HG03342 (cell line): ENCODE results near the gene NTRK1.

ENCODE experiments used
- ATAC-seq: cut with Tn5 transposase; IDR thresholded peaks from one replicate; pipeline ENCODE4 v1.9.1; 2021; ENCODE audit warnings: mild to moderate bottlenecking, moderate library complexity; ENCODE audit not compliant: unreplicated experiment

NTRK1 gene

DNA sequence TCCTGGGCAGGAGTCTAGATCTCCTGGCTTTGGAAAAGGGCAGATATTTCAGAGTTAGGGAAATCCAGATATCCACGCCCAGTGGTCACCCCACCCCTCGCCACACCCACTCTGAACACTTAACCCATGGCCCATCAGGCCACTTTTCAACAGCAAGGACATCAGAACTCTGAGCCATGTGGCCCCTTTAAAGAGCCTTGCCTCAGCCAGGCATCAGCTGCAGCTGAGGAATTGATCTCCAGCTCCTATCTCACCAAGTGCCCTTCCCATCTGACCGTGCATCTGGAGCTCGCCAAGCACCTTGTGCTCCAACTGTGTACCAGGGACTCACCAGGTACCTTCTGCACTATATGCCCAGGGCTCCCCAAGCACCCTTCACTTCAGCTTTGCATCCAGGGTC, 23.8 kb upstream of the NTRK1 start:
- ATAC-seq, result no peak

GRCh38 chr1:156838972-156839371, 21.7 kb upstream of the NTRK1 start:
- no peak for ATAC-seq

DNA sequence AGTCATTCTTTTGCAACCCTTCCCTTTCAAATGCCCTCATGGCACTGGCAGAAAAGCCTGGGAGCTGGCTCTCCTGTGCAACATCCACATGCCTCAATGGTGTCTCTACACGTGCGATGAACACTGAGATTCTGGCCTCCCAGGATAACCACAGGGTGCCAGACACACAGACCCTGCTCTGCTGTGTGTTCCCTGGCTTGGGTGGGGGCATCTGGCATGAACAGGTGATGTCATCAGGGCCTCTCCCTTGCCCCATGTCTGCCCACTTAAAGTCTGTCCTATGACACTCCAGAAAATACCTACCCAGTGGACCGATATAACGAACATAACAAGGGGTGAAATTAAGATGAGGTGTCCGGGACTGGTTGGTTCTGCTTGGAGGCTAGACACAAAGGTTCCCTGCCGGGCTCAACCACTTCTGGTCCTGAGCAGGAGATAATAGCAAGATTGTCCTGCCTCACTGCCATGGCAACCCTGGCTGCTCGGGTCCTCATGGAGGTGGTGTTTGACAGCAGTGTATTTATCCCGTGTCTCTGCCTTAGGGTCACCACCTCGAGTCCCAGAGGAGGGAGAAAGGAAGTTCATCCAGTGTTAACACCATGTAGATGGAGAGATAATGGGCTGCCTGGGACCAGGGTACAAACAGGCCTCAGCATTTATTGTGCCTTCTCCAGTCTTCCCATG, 21.1 kb upstream of the NTRK1 start:
- no peak for ATAC-seq

- no peak for ATAC-seq
These were observed 20.3 kb upstream of the NTRK1 start for GRCh38 chr1:156840186-156840897.

DNA sequence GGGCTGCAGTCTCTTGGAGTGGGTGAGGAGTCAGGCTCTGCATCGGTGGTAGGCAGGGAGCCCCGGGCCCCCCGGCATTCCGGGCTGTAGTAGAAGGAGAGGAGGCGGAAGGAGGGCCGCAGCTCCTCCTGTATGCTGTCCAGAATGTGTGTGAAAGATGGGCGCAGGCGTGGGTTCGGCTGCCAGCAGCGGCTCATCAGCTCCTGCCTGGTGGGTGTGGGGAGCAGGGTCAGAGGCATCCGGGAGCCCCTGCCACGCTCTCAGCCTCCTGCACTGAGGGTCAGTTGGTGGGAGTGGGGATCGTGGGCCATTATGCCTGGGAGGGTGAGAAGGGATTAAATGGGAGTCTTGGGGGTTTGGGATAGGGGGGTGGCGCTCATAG, 19.8 kb upstream of the NTRK1 start:
- no peak for ATAC-seq

GRCh38 chr1:156841295-156841855, 19.3 kb upstream of the NTRK1 start:
- ATAC-seq, result no peak

- no peak for ATAC-seq
These were observed 17.9 kb upstream of the NTRK1 start for GRCh38 chr1:156842618-156843300.

DNA sequence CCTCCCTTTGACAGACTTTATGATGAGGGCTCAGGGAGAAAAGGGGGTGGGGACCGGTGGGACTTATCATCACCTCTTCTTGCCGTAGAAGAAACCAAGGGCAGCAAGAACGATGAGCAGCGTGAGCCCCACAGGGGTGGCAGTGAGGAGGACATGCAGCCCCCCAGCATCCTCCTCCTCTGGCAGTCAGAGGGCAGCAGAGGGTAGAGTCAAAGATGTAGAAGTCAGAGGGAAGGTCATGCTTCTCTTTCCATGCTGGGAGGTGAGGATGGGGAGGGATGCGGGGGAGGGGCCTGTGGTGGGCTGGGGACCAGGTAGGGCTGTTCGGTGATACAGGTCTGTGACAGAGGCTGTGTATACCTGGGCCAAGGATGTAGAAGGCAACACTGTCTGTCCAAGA, 16.6 kb upstream of the NTRK1 start:
- no peak for ATAC-seq

GRCh38 chr1:156844638-156845037, 16.0 kb upstream of the NTRK1 start:
- ATAC-seq, result no peak

GRCh38 chr1:156845055-156845952, 15.4 kb upstream of the NTRK1 start:
- ATAC-seq, result no peak

DNA sequence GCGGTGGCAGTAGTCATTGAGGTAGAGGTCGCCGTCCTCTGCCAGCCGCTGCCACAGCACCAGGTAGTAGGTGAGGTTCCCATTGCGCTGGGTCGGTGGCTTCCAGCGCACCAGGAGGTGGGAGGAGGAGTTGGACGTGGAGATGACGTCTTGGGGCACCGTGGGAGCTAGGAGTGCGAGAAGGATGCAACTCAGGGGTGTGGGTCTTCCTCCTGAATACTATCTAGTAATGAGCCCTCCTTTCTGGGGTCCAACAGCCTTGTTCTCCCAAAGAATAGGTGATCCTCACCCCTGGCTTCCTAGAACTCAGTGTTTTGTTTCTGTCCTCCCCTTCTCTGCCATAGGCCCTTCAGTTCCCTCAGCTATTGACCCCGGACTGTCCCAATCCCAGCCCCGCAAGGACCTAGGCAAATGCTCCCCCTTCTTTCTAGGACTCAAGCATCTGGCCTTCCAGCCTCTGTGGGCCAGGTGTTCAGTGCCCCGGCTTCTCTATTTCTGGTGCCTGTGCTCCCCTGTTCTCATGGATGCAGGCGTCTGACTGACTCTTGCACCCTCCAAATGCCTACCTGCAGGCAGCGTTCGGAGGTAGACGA, 14.6 kb upstream of the NTRK1 start:
- no peak for ATAC-seq

DNA sequence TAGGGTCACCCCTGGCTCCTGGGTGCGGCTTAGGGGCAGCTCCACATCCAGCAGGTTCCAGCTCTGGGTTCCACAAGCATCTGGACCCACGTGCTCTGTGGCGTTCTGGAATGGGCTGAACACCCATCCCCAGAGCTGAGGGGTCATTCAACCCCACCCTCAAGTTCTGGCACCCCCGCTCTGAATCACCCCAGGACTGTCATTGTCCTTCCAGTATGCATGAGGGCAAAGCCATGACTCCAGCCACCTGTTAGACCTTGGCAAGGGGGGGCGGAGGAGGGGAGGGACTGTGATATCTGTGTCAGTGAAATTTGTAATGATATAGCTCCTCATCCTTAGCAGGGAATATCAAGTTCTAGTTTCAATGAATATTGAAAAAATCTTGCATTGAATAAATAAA, 14.0 kb upstream of the NTRK1 start:
- no peak for ATAC-seq

- no peak for ATAC-seq
These were observed 12.8 kb upstream of the NTRK1 start for GRCh38 chr1:156847591-156848460.

DNA sequence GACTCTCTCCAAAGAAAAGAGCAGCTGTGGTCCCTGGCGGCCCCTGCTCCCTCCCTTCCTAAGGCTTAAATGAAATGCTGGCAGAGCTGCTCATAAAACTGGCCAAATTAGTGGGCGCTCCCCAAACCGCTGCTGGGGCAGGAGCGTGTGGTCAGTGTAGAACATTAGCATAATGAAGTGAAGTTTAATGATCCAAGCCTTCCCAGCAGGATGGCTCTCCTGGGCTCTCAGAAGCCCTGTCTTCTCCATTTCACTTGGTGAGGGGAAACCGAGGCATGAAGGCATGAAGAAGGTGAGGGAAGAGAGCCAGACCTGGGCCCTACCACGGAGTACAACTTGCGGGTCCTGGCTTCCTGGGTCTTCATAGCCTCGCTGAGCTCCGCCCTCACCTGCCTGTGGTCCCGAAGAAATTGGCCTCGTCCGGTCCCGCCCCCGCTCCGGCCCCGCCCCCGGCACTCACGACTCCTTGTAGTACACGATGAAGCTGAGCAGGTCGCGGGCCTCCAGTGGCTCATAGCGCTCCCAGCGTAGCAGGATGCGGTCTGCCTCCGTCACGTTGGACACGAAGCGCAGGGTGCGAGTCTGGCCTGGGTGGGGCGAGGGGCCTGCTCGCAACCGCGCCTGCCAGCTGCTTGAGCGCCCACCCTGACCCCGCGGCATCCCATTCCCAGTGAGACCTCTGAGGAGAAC, 12.1 kb upstream of the NTRK1 start:
- ATAC-seq, result no peak

DNA sequence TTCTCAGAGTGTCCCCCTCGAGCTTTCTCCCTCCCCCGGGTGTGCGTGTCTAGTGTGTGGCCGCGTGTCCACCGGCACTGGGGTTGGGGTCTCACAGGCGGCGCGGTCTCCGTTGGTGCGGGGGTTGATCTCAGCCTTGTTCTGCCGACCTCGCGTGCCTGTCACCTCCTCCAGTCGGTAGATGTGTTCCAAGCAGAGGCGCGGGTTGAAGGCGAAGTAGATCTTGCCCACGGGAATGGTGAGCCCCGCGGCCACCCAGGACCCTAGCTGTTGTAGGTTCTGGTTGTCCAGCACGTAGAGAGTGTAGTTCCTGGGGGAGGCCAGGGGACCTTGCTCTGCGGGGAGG, 11.5 kb upstream of the NTRK1 start:
- no peak for ATAC-seq

- ATAC-seq, result no peak
These were observed 8.8 kb upstream of the NTRK1 start for GRCh38 chr1:156851779-156852417.

GRCh38 chr1:156852418-156852874, 8.2 kb upstream of the NTRK1 start:
- ATAC-seq, result no peak

GRCh38 chr1:156853761-156854160, 6.9 kb upstream of the NTRK1 start:
- ATAC-seq, result no peak
